Right cardiac atrium (tissue), 5 donors: ENCODE data around the gene MAGEB3. TPM values are rescaled to one million over a fixed set of nuclear protein-coding genes. Genes with fewer than 3 reads are reported as not detected.
"Not testable (repeated sequence)": the region's sequence is repeated elsewhere in the genome, so short reads cannot be mapped to it uniquely, and the experiment has no call there.

Experiments used
- ATAC-seq, 2 donors: fragments of 200-7000 bp; cut with Tn5 transposase; one replicate each; pipeline versions ENCODE4 v1.8.0 to v1.9.1; 2020; ENCODE audit warnings: moderate library complexity in 2 of 2, mild to moderate bottlenecking in 1 of 2
- DNase-seq, 3 donors: peaks; one replicate each; pipeline ENCODE4 v3.0.0-alpha.2; 2020
- H3K27ac ChIP-seq: one replicate; pipeline ENCODE4 v1.5.1; 2013; ENCODE audit warnings: mild to moderate bottlenecking, low read length, control low read depth, moderate library complexity
- H3K27me3 ChIP-seq: one replicate; pipeline ENCODE4 v1.6.1; 2013; ENCODE audit not compliant: control insufficient read depth, insufficient read depth
- H3K4me1 ChIP-seq: one replicate; pipeline ENCODE4 v1.6.1; 2013; ENCODE audit warnings: low read length; ENCODE audit not compliant: control insufficient read depth, insufficient read depth
- H3K4me3 ChIP-seq: one replicate; pipeline ENCODE4 v1.5.1; 2013; ENCODE audit warnings: low read length, control low read depth
- H3K9me3 ChIP-seq: one replicate; pipeline ENCODE4 v1.6.1; 2013; ENCODE audit warnings: low read length; ENCODE audit not compliant: control insufficient read depth
- WGBS: extraction: QIAGEN DNeasy Blood & Tissue Kit; methylation state at CpG from one replicate; pipeline ENCODE4 v1.1.7; 2013; 5-methylcytosine and 5-hydroxymethylcytosine counted together
- intact Hi-C, 4 donors: fragments of 100-400 bp; cut with DNase I; formaldehyde crosslinking; loops; one replicate each; pipeline versions ENCODE4 v1.11.0 to v1.14.0; 2022 to 2023
- long read RNA-seq, 4 donors: library from polyadenylated mRNA; unstranded; transcript quantifications; one replicate each; pipeline ENCODE4 v2.0.0, GENCODE V29; 2020 to 2021
- polyA plus RNA-seq: library from polyadenylated mRNA; stranded (reverse); fragments of 200-250 nt; gene quantifications from one replicate; pipeline ENCODE4 v1.2.3, GENCODE V29; 2013
- total RNA-seq, 4 donors: library from RNA; stranded (reverse); fragmentation: NEBNext Ultra II Directional; extraction: Animal tissue kit (Norgen Biotek cat#: 25700); gene quantifications; one replicate each; pipeline ENCODE4 v1.2.1, GENCODE V29; 2021
- donor health status: healthy with polysubstance abuse.
- donor health status: DM: no; HTN: yes; CAD: no.
- donor health status: DM: no; HTN: no; CAD: no.
- donor health status: DM: no; HTN: yes; CAD: no; lungs with severe emphysema.
- donor health status: DM: yes; HTN: yes; CAD: no.

Gene MAGEB3
- total RNA-seq (not detected), polyA plus RNA-seq (not detected)
- long read RNA-seq, donor 1: 0 reads
- long read RNA-seq, donor 2: 0 reads
- long read RNA-seq, donor 3: 0 reads
- long read RNA-seq, donor 4: 0 reads

GRCh38 chrX:30230395-30230794, at the start of gene MAGEB3:
MAGEB3 (plus strand) TSS chrX:30230657; CDS start chrX:30235925, 5,268 bp downstream.
- no peak within 1 kb of the TSS for H3K27ac ChIP-seq
- ATAC-seq (no peak), DNase-seq (no peak)
- no peaks in the 10 kb centered on the region for H3K27me3 ChIP-seq
- intact Hi-C loops: no loop called here
- WGBS: 74% methylated on average over 4 of the region's 4 CpGs
- H3K9me3 ChIP-seq: no peaks in the 10 kb centered on the region
- H3K4me1 ChIP-seq: no peaks in the 10 kb centered on the region
- H3K4me3 ChIP-seq: no peak within 1 kb of the TSS

- WGBS: 51% methylated on average over 1 of the region's 1 CpG
- intact Hi-C loops: no loop called here
Measured at GRCh38 chrX:30181353-30181752, 49.1 kb upstream of the MAGEB3 start.

GRCh38 chrX:30183554-30183953, 46.9 kb upstream of the MAGEB3 start:
- Histone ChIP-seq H3K27ac (no peak overlapping the region), H3K4me1 (no peaks in the 10 kb centered on the region), H3K9me3 (no peaks in the 10 kb centered on the region), H3K27me3 (no peaks in the 10 kb centered on the region), H3K4me3 (no peak overlapping the region)
- ATAC-seq (no peak), DNase-seq (no peak)
- intact Hi-C loops: no loop called here
- 40% methylated on average over 3 of the region's 3 CpGs for WGBS

More at GRCh38 chrX:30181353-30181752, 49.1 kb upstream of the MAGEB3 start:
- Histone ChIP-seq H3K27me3 (no peaks in the 10 kb centered on the region), H3K4me1 (no peaks in the 10 kb centered on the region), H3K4me3 (no peak overlapping the region), H3K27ac (no peak overlapping the region), H3K9me3 (no peaks in the 10 kb centered on the region)
- ATAC-seq (no peak), DNase-seq (no peak)

GRCh38 chrX:30190426-30190825, 40.0 kb upstream of the MAGEB3 start:
- Histone ChIP-seq H3K27me3 (no peaks in the 10 kb centered on the region), H3K4me1 (no peaks in the 10 kb centered on the region), H3K4me3 (no peak overlapping the region), H3K27ac (no peak overlapping the region), H3K9me3 (no peaks in the 10 kb centered on the region)
- intact Hi-C loops: no loop called here
- WGBS: 94% methylated on average over 2 of the region's 2 CpGs
- no peak for ATAC-seq
- DNase-seq: no peak

GRCh38 chrX:30193910-30194309, 36.5 kb upstream of the MAGEB3 start:
- ATAC-seq, H3K9me3 ChIP-seq, H3K27me3 ChIP-seq, H3K4me1 ChIP-seq, H3K4me3 ChIP-seq, H3K27ac ChIP-seq, DNase-seq, intact Hi-C loops: not testable (repeated sequence)
- 61% methylated on average over 6 of the region's 6 CpGs for WGBS

GRCh38 chrX:30196322-30196721, 34.1 kb upstream of the MAGEB3 start:
- ATAC-seq (no peak), DNase-seq (no peak)
- Histone ChIP-seq H3K4me3 (no peak overlapping the region), H3K4me1 (no peaks in the 10 kb centered on the region), H3K27ac (no peak overlapping the region), H3K9me3 (no peaks in the 10 kb centered on the region), H3K27me3 (no peaks in the 10 kb centered on the region)
- 16% methylated on average over 1 of the region's 1 CpG for WGBS
- intact Hi-C loops: no loop called here

- WGBS: 70% methylated on average over 2 of the region's 2 CpGs
- H3K9me3 ChIP-seq: no peaks in the 10 kb centered on the region
- no peak overlapping the region for H3K4me3 ChIP-seq
- H3K4me1 ChIP-seq: no peaks in the 10 kb centered on the region
- no peak for ATAC-seq
- no peak overlapping the region for H3K27ac ChIP-seq
- no peaks in the 10 kb centered on the region for H3K27me3 ChIP-seq
- intact Hi-C loops: no loop called here
- DNase-seq: no peak
Measured at GRCh38 chrX:30212172-30212571, 18.3 kb upstream of the MAGEB3 start.

GRCh38 chrX:30215357-30215843, 15.1 kb upstream of the MAGEB3 start, which contains the start of gene MAGEB2:
MAGEB2 (plus strand) TSS chrX:30215563; CDS start chrX:30218581, 3,018 bp downstream.
- intact Hi-C loops: no loop called here
- 93% methylated on average over 29 of the region's 29 CpGs for WGBS
- Histone ChIP-seq H3K27ac (no peak within 1 kb of the TSS), H3K9me3 (no peaks in the 10 kb centered on the region), H3K4me3 (no peak within 1 kb of the TSS), H3K4me1 (no peaks in the 10 kb centered on the region), H3K27me3 (no peaks in the 10 kb centered on the region)
- ATAC-seq: no peak
- no peak for DNase-seq

GRCh38 chrX:30217465-30217864, 13.0 kb upstream of the MAGEB3 start:
- Histone ChIP-seq H3K9me3 (no peaks in the 10 kb centered on the region), H3K4me3 (no peak overlapping the region), H3K4me1 (no peaks in the 10 kb centered on the region), H3K27me3 (no peaks in the 10 kb centered on the region), H3K27ac (no peak overlapping the region)
- 70% methylated on average over 1 of the region's 1 CpG for WGBS
- intact Hi-C loops: no loop called here
- ATAC-seq: no peak
- no peak for DNase-seq

GRCh38 chrX:30219372-30219771, 11.1 kb upstream of the MAGEB3 start:
- no peaks in the 10 kb centered on the region for H3K4me1 ChIP-seq
- DNase-seq (no peak), ATAC-seq (no peak)
- intact Hi-C loops: no loop called here
- no peaks in the 10 kb centered on the region for H3K9me3 ChIP-seq
- H3K4me3 ChIP-seq: no peak overlapping the region
- 82% methylated on average over 4 of the region's 4 CpGs for WGBS
- no peaks in the 10 kb centered on the region for H3K27me3 ChIP-seq
- no peak overlapping the region for H3K27ac ChIP-seq

- Histone ChIP-seq H3K4me1 (no peaks in the 10 kb centered on the region), H3K27ac (no peak overlapping the region), H3K4me3 (no peak overlapping the region), H3K27me3 (no peaks in the 10 kb centered on the region), H3K9me3 (no peaks in the 10 kb centered on the region)
- no peak for ATAC-seq
- no peak for DNase-seq
- intact Hi-C loops: no loop called here
- 51% methylated on average over 5 of the region's 5 CpGs for WGBS
Measured at GRCh38 chrX:30220661-30221060, 9.8 kb upstream of the MAGEB3 start.

GRCh38 chrX:30224536-30224935, 5.9 kb upstream of the MAGEB3 start:
- ATAC-seq (no peak), DNase-seq (no peak)
- intact Hi-C loops: no loop called here
- H3K27ac ChIP-seq: no peak overlapping the region
- 15% methylated on average over 2 of the region's 2 CpGs for WGBS
- no peaks in the 10 kb centered on the region for H3K27me3 ChIP-seq
- H3K4me3 ChIP-seq: no peak overlapping the region
- no peaks in the 10 kb centered on the region for H3K4me1 ChIP-seq
- no peaks in the 10 kb centered on the region for H3K9me3 ChIP-seq
